Measurements from ENCODE around the gene ITGB7. TPM values are rescaled to one million over a fixed set of nuclear protein-coding genes. Genes with fewer than 3 reads are reported as not detected.

The ITGB7 gene
- polyA plus RNA-seq, 1 of the 3 experiments (the other 2 are of a cell fraction): 0.25 TPM

DNA sequence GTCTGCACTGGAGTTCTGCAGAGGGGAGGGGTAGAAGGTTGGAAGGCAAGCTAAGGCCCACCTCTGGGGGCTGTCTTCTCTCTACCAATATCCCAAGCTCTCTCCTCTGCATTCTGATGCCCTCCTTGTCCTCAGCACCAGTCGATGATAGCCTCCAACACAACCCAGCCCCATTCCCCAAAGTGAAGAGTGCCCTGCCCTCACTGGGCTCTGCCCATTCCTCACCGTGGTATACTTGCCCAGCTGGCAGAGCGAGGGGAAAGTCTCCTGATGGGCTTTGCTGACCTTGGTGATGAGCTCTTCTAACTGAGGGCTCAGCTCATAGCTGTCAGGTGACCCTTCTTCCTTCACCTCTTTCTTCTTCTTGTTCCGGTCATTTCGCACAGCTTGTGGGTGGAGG is 7.2 kb upstream of the ITGB7 start:
- no peak overlapping the region for H3K9ac ChIP-seq
- CTCF ChIA-PET: interaction anchor here (0.8 to 14.8 kb wide), 29 partner anchors 9 to 297 kb away, joined by 3 to 363 read pairs (median 14); partner anchors contain the start of genes AAAS, ESPL1, MYG1 and PFDN5

DNA sequence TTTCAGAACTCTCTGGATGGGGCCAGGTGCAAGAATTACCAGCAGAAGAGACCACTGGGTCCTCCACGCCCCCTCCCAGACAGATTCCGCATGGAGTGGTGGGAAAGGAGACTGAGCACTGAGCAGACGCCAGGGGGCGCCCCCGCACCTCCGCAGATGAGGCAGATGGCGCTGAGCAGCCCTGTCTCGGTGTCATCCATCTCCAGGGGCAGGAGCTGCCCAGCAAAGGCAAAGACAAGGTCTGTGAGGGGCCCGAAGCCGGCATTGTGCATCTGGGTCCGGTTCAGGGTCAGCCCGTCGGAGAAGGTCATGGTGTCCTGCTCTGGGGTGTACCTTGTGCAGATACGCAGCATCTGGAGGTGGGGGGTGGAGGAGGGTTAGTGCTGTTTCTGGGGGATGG is 6.3 kb upstream of the ITGB7 start:
- H3K36me3 ChIP-seq (replicated peaks in 1 of 2; ENCODE audit: control insufficient read depth in 1 of 2, insufficient read depth in 2 of 2, low read length in 1 of 2): peaks cover 24 to 38% of the 10 kb centered on the region in 2 experiments
- no peaks in the 10 kb centered on the region for H3K9me2 ChIP-seq
- H3K27ac ChIP-seq (ENCODE audit: low read depth in 2 of 2, low read length in 1 of 2): no peak overlapping the region; a peak in 1 of 4 replicates
- no peaks in the 10 kb centered on the region for H3K9me3 ChIP-seq
- peaks cover 13% of the 10 kb centered on the region for H3F3A ChIP-seq (replicated peaks; ENCODE audit: insufficient read depth)
- H3K4me1 ChIP-seq (ENCODE audit: control insufficient read depth in 1 of 2, insufficient read depth in 2 of 2, low read depth in 1 of 2, low read length in 1 of 2): peaks cover 6 to 19% of the 10 kb centered on the region in 2 experiments; a peak in 3 of 4 replicates
- WGBS (ENCODE audit: low lambda C conversion rate): 10% methylated on average over 9 of the region's 14 CpGs
- no peaks in the 10 kb centered on the region for H3K27me3 ChIP-seq (ENCODE audit: insufficient read depth)
- H3K4me2 ChIP-seq: no peak overlapping the region
- no peak overlapping the region for H3K9ac ChIP-seq
- peak; percentile 93 for DNase-seq
- ChIA-PET CTCF (interaction anchor here (0.6 to 14.8 kb wide), 42 partner anchors 10 to 298 kb away, joined by 3 to 363 read pairs (median 5); partner anchors contain the start of genes AAAS, ESPL1, MYG1 and PFDN5), POLR2A (interaction anchor here (0.9 to 1.1 kb wide), 2 partner anchors 38 to 82 kb away, joined by 3 to 4 read pairs; partner anchors contain the start of gene PFDN5)
- no peak overlapping the region for H3K4me3 ChIP-seq (ENCODE audit: low read depth in 2 of 2, low read length in 1 of 2)
- H2AFZ ChIP-seq (ENCODE audit: low read depth): no peak overlapping the region
- peaks cover 25% of the 10 kb centered on the region for H3K79me2 ChIP-seq (ENCODE audit: insufficient read depth)
- H4K20me1 ChIP-seq (ENCODE audit: insufficient read depth): peaks cover 5% of the 10 kb centered on the region; the same call in 1 of the 2 replicates
- TF ChIP-seq, protein P1, sequence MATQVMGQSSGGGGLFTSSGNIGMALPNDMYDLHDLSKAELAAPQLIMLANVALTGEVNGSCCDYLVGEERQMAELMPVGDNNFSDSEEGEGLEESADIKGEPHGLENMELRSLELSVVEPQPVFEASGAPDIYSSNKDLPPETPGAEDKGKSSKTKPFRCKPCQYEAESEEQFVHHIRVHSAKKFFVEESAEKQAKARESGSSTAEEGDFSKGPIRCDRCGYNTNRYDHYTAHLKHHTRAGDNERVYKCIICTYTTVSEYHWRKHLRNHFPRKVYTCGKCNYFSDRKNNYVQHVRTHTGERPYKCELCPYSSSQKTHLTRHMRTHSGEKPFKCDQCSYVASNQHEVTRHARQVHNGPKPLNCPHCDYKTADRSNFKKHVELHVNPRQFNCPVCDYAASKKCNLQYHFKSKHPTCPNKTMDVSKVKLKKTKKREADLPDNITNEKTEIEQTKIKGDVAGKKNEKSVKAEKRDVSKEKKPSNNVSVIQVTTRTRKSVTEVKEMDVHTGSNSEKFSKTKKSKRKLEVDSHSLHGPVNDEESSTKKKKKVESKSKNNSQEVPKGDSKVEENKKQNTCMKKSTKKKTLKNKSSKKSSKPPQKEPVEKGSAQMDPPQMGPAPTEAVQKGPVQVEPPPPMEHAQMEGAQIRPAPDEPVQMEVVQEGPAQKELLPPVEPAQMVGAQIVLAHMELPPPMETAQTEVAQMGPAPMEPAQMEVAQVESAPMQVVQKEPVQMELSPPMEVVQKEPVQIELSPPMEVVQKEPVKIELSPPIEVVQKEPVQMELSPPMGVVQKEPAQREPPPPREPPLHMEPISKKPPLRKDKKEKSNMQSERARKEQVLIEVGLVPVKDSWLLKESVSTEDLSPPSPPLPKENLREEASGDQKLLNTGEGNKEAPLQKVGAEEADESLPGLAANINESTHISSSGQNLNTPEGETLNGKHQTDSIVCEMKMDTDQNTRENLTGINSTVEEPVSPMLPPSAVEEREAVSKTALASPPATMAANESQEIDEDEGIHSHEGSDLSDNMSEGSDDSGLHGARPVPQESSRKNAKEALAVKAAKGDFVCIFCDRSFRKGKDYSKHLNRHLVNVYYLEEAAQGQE (IDR thresholded peaks at IDR 0.05; ENCODE audit: low read depth, low read length): no peak
- TF ChIP-seq ELF1 (IDR thresholded peaks at IDR 0.05) (no peak), RXRA (IDR thresholded peaks at IDR 0.05; ENCODE audit: borderline replicate concordance, low read depth) (no peak), SMC3 (IDR thresholded peaks at IDR 0.05; ENCODE audit: low read depth, low read length) (peak; percentile 99), POLR2AphosphoS5 (IDR thresholded peaks at IDR 0.05; ENCODE audit: low read depth, low read length) (no peak), FOXM1 (IDR thresholded peaks at IDR 0.05; ENCODE audit: low read depth) (no peak), JUND (IDR thresholded peaks at IDR 0.05) (no peak), RFX5 (IDR thresholded peaks at IDR 0.05; ENCODE audit: low read length) (peak; percentile 63; the same call in 1 of the 2 replicates)
- TF ChIP-seq, protein P2, sequence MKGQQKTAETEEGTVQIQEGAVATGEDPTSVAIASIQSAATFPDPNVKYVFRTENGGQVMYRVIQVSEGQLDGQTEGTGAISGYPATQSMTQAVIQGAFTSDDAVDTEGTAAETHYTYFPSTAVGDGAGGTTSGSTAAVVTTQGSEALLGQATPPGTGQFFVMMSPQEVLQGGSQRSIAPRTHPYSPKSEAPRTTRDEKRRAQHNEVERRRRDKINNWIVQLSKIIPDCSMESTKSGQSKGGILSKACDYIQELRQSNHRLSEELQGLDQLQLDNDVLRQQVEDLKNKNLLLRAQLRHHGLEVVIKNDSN (IDR thresholded peaks at IDR 0.05; ENCODE audit: borderline replicate concordance, low read depth): no peak

More for the DNA sequence above, 7.2 kb upstream of the ITGB7 start:
- H3K4me2 ChIP-seq: no peak overlapping the region
- H3K27ac ChIP-seq (ENCODE audit: low read depth in 2 of 2, low read length in 1 of 2): no peak overlapping the region
- H2AFZ ChIP-seq (ENCODE audit: low read depth): no peak overlapping the region
- H3K9me3 ChIP-seq: no peaks in the 10 kb centered on the region
- 89% methylated on average over 5 of the region's 5 CpGs for WGBS (ENCODE audit: low lambda C conversion rate)
- peaks cover 33% of the 10 kb centered on the region for H3K79me2 ChIP-seq (ENCODE audit: insufficient read depth)
- H3K36me3 ChIP-seq (replicated peaks in 1 of 2; ENCODE audit: control insufficient read depth in 1 of 2, insufficient read depth in 2 of 2, low read length in 1 of 2): peaks cover 24 to 38% of the 10 kb centered on the region in 2 experiments
- H3K4me3 ChIP-seq (ENCODE audit: low read depth in 2 of 2, low read length in 1 of 2): no peak overlapping the region
- POLR2A ChIA-PET: interaction anchor here (0.9 to 1.2 kb wide), 3 partner anchors 34 to 81 kb away, joined by 3 to 4 read pairs (median 3); partner anchors contain the start of genes CSAD, PFDN5 and ZNF740
- no peak for DNase-seq
- H3F3A ChIP-seq (replicated peaks; ENCODE audit: insufficient read depth): peaks cover 13% of the 10 kb centered on the region
- H3K9me2 ChIP-seq: no peaks in the 10 kb centered on the region
- H4K20me1 ChIP-seq (ENCODE audit: insufficient read depth): peaks cover 5% of the 10 kb centered on the region; the same call in 1 of the 2 replicates
- H3K4me1 ChIP-seq (ENCODE audit: control insufficient read depth in 1 of 2, insufficient read depth in 2 of 2, low read depth in 1 of 2, low read length in 1 of 2): peaks cover 10 to 22% of the 10 kb centered on the region in 2 experiments; a peak in 3 of 4 replicates
- no peaks in the 10 kb centered on the region for H3K27me3 ChIP-seq (ENCODE audit: insufficient read depth)
- TF ChIP-seq EZH2phosphoT487 (IDR thresholded peaks at IDR 0.05; ENCODE audit: borderline replicate concordance, low read depth) (no peak), RFX5 (IDR thresholded peaks at IDR 0.05; ENCODE audit: low read length) (no peak), FOSL2 (IDR thresholded peaks at IDR 0.05; ENCODE audit: borderline replicate concordance, low read depth) (no peak), YY1 (IDR thresholded peaks at IDR 0.05; ENCODE audit: low read depth) (no peak), RAD21 (IDR thresholded peaks at IDR 0.05; ENCODE audit: low read length) (no peak), CHD2 (IDR thresholded peaks at IDR 0.05; ENCODE audit: low read length, partially characterized antibody) (no peak), JUND (IDR thresholded peaks at IDR 0.05) (no peak), TCF12 (IDR thresholded peaks at IDR 0.05) (no peak), SIN3A (IDR thresholded peaks at IDR 0.05; ENCODE audit: borderline replicate concordance, low read depth, low read length) (no peak), POLR2AphosphoS5 (IDR thresholded peaks at IDR 0.05; ENCODE audit: low read depth, low read length) (no peak), MEF2A (IDR thresholded peaks at IDR 0.05; ENCODE audit: borderline replicate concordance, low read depth) (no peak), GATA2 (CRISPR knock-in tag; IDR thresholded peaks at IDR 0.05) (no peak)
- TF ChIP-seq, protein P2 (IDR thresholded peaks at IDR 0.05; ENCODE audit: borderline replicate concordance, low read depth): no peak
- TF ChIP-seq, protein P1 (IDR thresholded peaks at IDR 0.05; ENCODE audit: low read depth, low read length): no peak
